B cell (primary cell): Measurements from ENCODE around the gene GRB10. TPM values are rescaled to one million over a fixed set of nuclear protein-coding genes. Genes with fewer than 3 reads are reported as not detected.

Source experiments
- ATAC-seq: fragments of 200-7000 bp; cut with Tn5 transposase; one replicate; pipeline ENCODE4 v1.10.0; 2021; ENCODE audit warnings: low read depth, mild to moderate bottlenecking, moderate number of reproducible peaks, moderate library complexity
- CTCF ChIA-PET: fragments of 350-600 bp; sonication (Branson Sonifier 250); formaldehyde crosslinking; loops from one replicate; lab custom pipeline; 2021; ENCODE audit warnings: antibody characterized with exemption, inconsistent platforms; lab: Charles Lee
- POLR2A ChIA-PET: fragments of 350-600 bp; sonication (Branson Sonifier 250); formaldehyde crosslinking; loops from one replicate; lab custom pipeline; 2021; ENCODE audit warnings: antibody characterized with exemption; lab: Charles Lee
- DNase-seq: peaks from one replicate; pipeline ENCODE4 v3.0.0; 2013
- H2AFZ ChIP-seq: 2 replicates; pipeline ENCODE4 v1.6.1; 2012; ENCODE audit warnings: mild to moderate bottlenecking, low read depth, low read length; ENCODE audit not compliant: insufficient read depth, poor library complexity, severe bottlenecking
- H3K27ac ChIP-seq, 2 donors: 1 replicate in 1 of 2; 2 replicates in 1 of 2; pipeline ENCODE4 v1.5.1; 2012 to 2013; ENCODE audit warnings: low read length in 2 of 2, mild to moderate bottlenecking in 2 of 2, moderate library complexity in 1 of 2
- H3K27me3 ChIP-seq, 4 experiments: fragments of 200-600 bp in 1 of 4; sonication (generic) in 1 of 4; replicated peaks in 1 of 4; 1 replicate in 2 of 4; 2 replicates in 2 of 4; pipeline versions ENCODE4 v1.6.1 to v1.7.0; 2013 to 2016; ENCODE audit warnings: low read length in 3 of 4, mild to moderate bottlenecking in 2 of 4, mixed read lengths in 1 of 4, moderate library complexity in 1 of 4; ENCODE audit not compliant: insufficient read depth in 4 of 4, control insufficient read depth in 3 of 4; ENCODE audit errors: control extremely low read depth in 1 of 4
- H3K36me3 ChIP-seq, 2 experiments: replicated peaks in 1 of 2; 1 replicate in 1 of 2; 2 replicates in 1 of 2; pipeline versions ENCODE4 v1.6.1 to v1.7.1; 2013; ENCODE audit warnings: low read length in 1 of 2; ENCODE audit not compliant: insufficient read depth in 2 of 2, control insufficient read depth in 1 of 2; ENCODE audit errors: control extremely low read depth in 1 of 2, extremely low read depth in 1 of 2
- H3K4me1 ChIP-seq, 2 donors: fragments of 200-600 bp in 1 of 2; sonication (generic) in 1 of 2; 1 replicate in 1 of 2; 2 replicates in 1 of 2; pipeline versions ENCODE4 v1.5.1 to v1.6.1; 2013 to 2017; ENCODE audit warnings: low read length in 2 of 2; ENCODE audit not compliant: control insufficient read depth in 2 of 2, insufficient read depth in 2 of 2
- H3K4me2 ChIP-seq: replicated peaks from 2 replicates; pipeline ENCODE3; 2012; ENCODE audit warnings: mild to moderate bottlenecking, low read depth, low read length; ENCODE audit not compliant: poor library complexity, severe bottlenecking
- H3K4me3 ChIP-seq, 5 experiments: fragments of 200-600 bp in 1 of 5; sonication (generic) in 1 of 5; 1 replicate in 3 of 5; 2 replicates in 2 of 5; pipeline versions ENCODE4 v1.5.1 to v1.7.0; 2011 to 2016; ENCODE audit warnings: low read length in 4 of 5, mild to moderate bottlenecking in 4 of 5, low read depth in 2 of 5, control low read depth in 1 of 5, moderate library complexity in 1 of 5; ENCODE audit not compliant: insufficient read depth in 1 of 5; ENCODE audit errors: control extremely low read depth in 1 of 5, extremely low read depth in 1 of 5
- H3K79me2 ChIP-seq: fragments of 200-600 bp; sonication (generic); one replicate; pipeline ENCODE4 v1.6.0; 2016; ENCODE audit warnings: low read length; ENCODE audit not compliant: control insufficient read depth, insufficient read depth
- H3K9ac ChIP-seq: fragments of 200-600 bp; sonication (generic); 2 replicates; pipeline ENCODE4 v1.6.1; 2017; ENCODE audit warnings: mild to moderate bottlenecking, low read length, moderate library complexity
- H3K9me3 ChIP-seq, 3 donors: one replicate each; pipeline versions ENCODE4 v1.6.1 to v1.7.1; 2013; ENCODE audit warnings: low read length in 2 of 3; ENCODE audit not compliant: control insufficient read depth in 2 of 3, insufficient read depth in 1 of 3; ENCODE audit errors: control extremely low read depth in 1 of 3
- H4K20me1 ChIP-seq: 2 replicates; pipeline ENCODE4 v1.6.0; 2012; ENCODE audit warnings: mild to moderate bottlenecking, low read length; ENCODE audit not compliant: insufficient read depth, control insufficient read depth, poor library complexity, severe bottlenecking
- H3K27ac Mint-ChIP-seq: one replicate; pipeline ENCODE4 v1.8.0; 2021; ENCODE audit warnings: mixed read lengths
- H3K27me3 Mint-ChIP-seq: one replicate; pipeline ENCODE4 v1.8.0; 2021; ENCODE audit warnings: mixed read lengths
- H3K4me1 Mint-ChIP-seq: one replicate; pipeline ENCODE4 v1.8.0; 2021; ENCODE audit warnings: mixed read lengths
- H3K4me3 Mint-ChIP-seq: one replicate; pipeline ENCODE4 v1.8.0; 2021; ENCODE audit warnings: mixed read lengths
- H3K9me3 Mint-ChIP-seq: one replicate; pipeline ENCODE4 v1.8.0; 2022; ENCODE audit warnings: mixed read lengths; ENCODE audit not compliant: insufficient read depth
- CTCF ChIP-seq: fragments of 200-600 bp; IDR thresholded peaks from one replicate; pipeline ENCODE4 v1.8.0; 2022; ENCODE audit warnings: antibody characterized with exemption, mild to moderate bottlenecking
- EZH2 ChIP-seq: IDR thresholded peaks from 2 replicates; pipeline ENCODE4 v1.6.1; 2012; ENCODE audit warnings: borderline replicate concordance, low read depth, mild to moderate bottlenecking, moderate library complexity, low read length; ENCODE audit not compliant: insufficient read depth, poor library complexity, severe bottlenecking
- WGBS: methylation state at CpG from one replicate; pipeline ENCODE4 v1.1.5; 2013; ENCODE audit warnings: missing lambda C conversion rate; ENCODE audit not compliant: insufficient coverage; 5-methylcytosine and 5-hydroxymethylcytosine counted together
- intact Hi-C: fragments of 100-400 bp; cut with micrococcal nuclease; formaldehyde crosslinking; loops from one replicate; pipeline ENCODE4 v1.10.0; 2022
- polyA plus RNA-seq: library from polyadenylated mRNA; depleted of rRNA; stranded (reverse); fragments of >200 nt; gene quantifications from 2 replicates; pipeline ENCODE4 v1.2.3, GENCODE V29; 2012
- total RNA-seq, 2 donors: library from RNA; stranded (reverse); fragments of 120-200 nt in 1 of 2; gene quantifications; 1 replicate in 1 of 2; 2 replicates in 1 of 2; pipeline versions ENCODE4 v1.2.3 to v1.2.4, GENCODE V29; 2013 to 2022

The GRB10 gene
- total and polyA plus RNA-seq, 2 donors (not counting 1 experiment from before 2014, with no cell fraction given), result 0.04 TPM; not detected in 1

- H3K9me3 ChIP-seq, result no peaks in the 10 kb centered on the region
- no peak overlapping the region for H3K9ac ChIP-seq
- H4K20me1 ChIP-seq, result no peaks in the 10 kb centered on the region
- no peaks in the 10 kb centered on the region for H3K4me1 Mint-ChIP-seq
- no peak overlapping the region for H3K4me3 Mint-ChIP-seq
- H3K4me2 ChIP-seq, result no peak overlapping the region
- H3K27me3 ChIP-seq, result no peaks in the 10 kb centered on the region
- 52% methylated on average over 3 of the region's 3 CpGs for WGBS
- POLR2A ChIA-PET, result no interaction called here
- H2AFZ ChIP-seq, result no peak overlapping the region
- ATAC-seq (no peak), DNase-seq (no peak)
- no peaks in the 10 kb centered on the region for H3K79me2 ChIP-seq
- H3K27ac ChIP-seq, result no peak overlapping the region
- no peaks in the 10 kb centered on the region for H3K4me1 ChIP-seq
- CTCF ChIA-PET, result no interaction called here
- H3K27ac Mint-ChIP-seq, result no peak overlapping the region
- intact Hi-C loops, result no loop called here
- peaks cover 32% of the 10 kb centered on the region for H3K27me3 Mint-ChIP-seq
- TF ChIP-seq CTCF (no peak), EZH2 (no peak)
- no peaks in the 10 kb centered on the region for H3K9me3 Mint-ChIP-seq
- H3K36me3 ChIP-seq, result no peaks in the 10 kb centered on the region
- H3K4me3 ChIP-seq, result no peak overlapping the region
These were observed 70.2 kb downstream of the GRB10 start for GRCh38 chr7:50712252-50713122.
